Fibroblast of pulmonary artery (primary cell): Measurements from ENCODE around the gene GUSB.

Experiments used
- DNase-seq: peaks from one replicate; pipeline ENCODE4 v3.0.0-alpha.2; 2010; ENCODE audit warnings: low read depth
- H3K4me3 ChIP-seq: replicated peaks from 2 replicates; pipeline ENCODE4 v1.5.1; 2011; ENCODE audit warnings: low read depth, mild to moderate bottlenecking, control low read depth, low read length, moderate library complexity
- TF ChIP-seq, protein P1 (sequence below): IDR thresholded peaks from 2 replicates; pipeline ENCODE4 v1.5.1; 2011; ENCODE audit warnings: mild to moderate bottlenecking, control low read depth, low read length, inconsistent platforms; ENCODE audit errors: missing control alignments

GUSB gene

DNA sequence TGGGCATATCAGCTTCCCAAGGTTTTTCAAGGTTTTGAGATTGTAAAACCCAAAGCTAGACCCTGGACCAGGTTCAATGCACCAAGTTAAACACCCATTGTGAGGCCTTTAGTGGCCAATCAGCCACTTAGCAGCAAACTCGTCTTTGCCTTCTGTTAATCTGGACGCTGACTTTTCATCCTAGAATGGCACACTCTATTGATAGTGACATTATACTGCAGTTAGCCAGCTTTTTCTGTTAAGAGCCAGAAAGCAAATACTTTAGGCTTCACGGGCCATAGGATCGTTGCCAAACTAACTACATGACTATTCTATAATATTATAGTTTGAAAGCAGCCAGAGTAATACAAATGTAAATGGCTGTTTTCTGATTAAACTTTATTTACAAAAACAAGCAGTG lies 57.8 kb downstream of the GUSB start:
- TF ChIP-seq, protein P1, sequence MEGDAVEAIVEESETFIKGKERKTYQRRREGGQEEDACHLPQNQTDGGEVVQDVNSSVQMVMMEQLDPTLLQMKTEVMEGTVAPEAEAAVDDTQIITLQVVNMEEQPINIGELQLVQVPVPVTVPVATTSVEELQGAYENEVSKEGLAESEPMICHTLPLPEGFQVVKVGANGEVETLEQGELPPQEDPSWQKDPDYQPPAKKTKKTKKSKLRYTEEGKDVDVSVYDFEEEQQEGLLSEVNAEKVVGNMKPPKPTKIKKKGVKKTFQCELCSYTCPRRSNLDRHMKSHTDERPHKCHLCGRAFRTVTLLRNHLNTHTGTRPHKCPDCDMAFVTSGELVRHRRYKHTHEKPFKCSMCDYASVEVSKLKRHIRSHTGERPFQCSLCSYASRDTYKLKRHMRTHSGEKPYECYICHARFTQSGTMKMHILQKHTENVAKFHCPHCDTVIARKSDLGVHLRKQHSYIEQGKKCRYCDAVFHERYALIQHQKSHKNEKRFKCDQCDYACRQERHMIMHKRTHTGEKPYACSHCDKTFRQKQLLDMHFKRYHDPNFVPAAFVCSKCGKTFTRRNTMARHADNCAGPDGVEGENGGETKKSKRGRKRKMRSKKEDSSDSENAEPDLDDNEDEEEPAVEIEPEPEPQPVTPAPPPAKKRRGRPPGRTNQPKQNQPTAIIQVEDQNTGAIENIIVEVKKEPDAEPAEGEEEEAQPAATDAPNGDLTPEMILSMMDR, result no peak
- no peak for DNase-seq
- H3K4me3 ChIP-seq, result no peak overlapping the region

DNA sequence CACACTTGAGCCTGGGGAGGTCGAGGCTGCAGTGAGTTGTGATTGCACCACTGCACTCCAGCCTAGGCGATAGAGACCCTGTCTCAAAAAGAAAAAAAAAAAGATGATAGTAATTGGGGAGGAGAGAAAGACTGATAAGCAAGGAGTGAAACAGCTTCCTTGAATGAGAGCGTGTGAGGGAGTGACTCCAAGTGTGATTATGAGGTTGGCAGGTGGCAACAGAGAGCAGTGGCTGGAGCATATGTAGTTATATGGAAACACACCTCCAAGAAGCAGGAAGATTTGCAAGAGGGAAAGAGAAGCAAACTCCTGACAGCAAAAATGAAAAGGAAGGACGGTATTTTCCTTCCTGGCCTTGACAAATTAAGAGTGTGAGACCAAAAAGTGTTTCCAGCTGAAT lies 58.7 kb downstream of the GUSB start:
- TF ChIP-seq, protein P1, result no peak
- no peak for DNase-seq
- no peak overlapping the region for H3K4me3 ChIP-seq

DNA sequence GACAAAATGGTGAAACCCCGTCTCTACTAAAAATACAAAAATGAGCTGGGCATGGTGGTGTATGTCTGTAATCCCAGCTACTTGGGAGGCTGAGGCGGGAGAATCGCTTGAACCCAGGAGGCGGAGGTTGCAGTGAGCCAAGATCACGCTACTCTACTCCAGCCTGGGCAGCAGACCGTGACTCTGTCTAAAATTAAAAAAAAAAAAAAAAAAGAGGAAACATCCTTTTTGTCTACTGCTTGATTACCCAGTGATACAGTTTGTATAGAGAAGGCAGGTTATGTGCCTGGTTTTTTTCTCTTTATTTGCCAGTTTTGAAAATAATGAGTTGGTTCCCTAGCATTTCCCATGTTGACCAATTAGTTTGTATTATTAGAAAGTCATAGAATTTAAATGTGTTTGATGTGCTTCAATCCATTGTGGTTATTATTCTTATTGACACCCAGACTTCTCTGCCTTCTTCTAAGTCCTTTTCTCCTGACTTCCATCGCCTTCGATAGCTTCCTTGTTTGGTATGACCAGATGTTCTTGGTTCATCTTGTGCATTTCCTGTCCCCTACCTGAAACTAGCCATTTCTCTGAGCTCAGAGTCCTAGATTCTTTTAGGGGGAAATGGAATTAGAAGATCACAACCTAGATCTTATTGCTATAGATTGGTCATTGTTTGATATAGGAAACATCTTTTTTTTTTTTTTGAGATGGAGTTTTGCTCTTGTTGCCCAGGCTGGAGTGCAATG lies 65.9 kb downstream of the GUSB start:
- DNase-seq, result no peak
- H3K4me3 ChIP-seq, result no peak overlapping the region
- TF ChIP-seq, protein P1, result no peak

DNA sequence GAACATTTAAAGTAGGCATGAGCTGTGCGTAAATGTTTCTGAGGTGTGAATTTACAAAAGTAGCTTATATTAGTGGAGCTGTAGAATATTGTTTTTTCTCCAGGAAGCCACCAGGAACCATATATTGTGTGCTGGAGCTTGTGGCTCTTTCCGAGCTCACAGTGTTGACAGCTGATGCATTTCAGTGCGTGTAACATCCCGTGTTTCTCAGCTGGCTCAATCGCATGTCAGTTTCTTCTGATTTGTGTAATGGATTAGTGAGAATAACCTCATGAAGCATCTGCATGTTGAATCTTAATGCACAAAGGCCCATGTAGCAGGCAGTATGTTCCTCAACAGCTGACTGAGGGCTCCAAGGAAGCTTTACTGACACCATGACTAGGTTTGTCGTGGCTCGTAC lies 69.8 kb downstream of the GUSB start:
- H3K4me3 ChIP-seq, result no peak overlapping the region
- TF ChIP-seq, protein P1, result no peak
- no peak for DNase-seq
